Sigmoid colon (tissue), 7 donors: ENCODE data around the gene MRPS16. TPM values are rescaled to one million over a fixed set of nuclear protein-coding genes. Genes with fewer than 3 reads are reported as not detected.

ENCODE experiments used
- DNase-seq: peaks from one replicate; pipeline ENCODE4 v3.0.0-alpha.2; 2019
- H3K27ac ChIP-seq, 4 donors: fragments of 200-600 bp; sonication (generic); one replicate each; pipeline ENCODE4 v1.5.1; 2016 to 2019; ENCODE audit warnings: mild to moderate bottlenecking in 1 of 4
- H3K27me3 ChIP-seq, 3 donors: fragments of 200-600 bp; sonication (generic); one replicate each; pipeline ENCODE4 v1.5.1; 2019; ENCODE audit warnings: mild to moderate bottlenecking in 1 of 3
- H3K36me3 ChIP-seq, 4 donors: fragments of 200-600 bp; sonication (generic); one replicate each; pipeline ENCODE4 v1.5.1; 2016 to 2019
- H3K4me1 ChIP-seq, 4 donors: fragments of 200-600 bp; sonication (generic); one replicate each; pipeline ENCODE4 v1.5.1; 2017 to 2019
- H3K4me3 ChIP-seq, 4 donors: fragments of 200-600 bp; sonication (generic); one replicate each; pipeline ENCODE4 v1.5.1; 2017 to 2019; ENCODE audit warnings: mild to moderate bottlenecking in 2 of 4, moderate library complexity in 1 of 4
- H3K9me3 ChIP-seq, 4 donors: fragments of 200-600 bp in 3 of 4; sonication (generic) in 3 of 4; one replicate each; pipeline versions ENCODE4 v1.5.1 to v1.6.1; 2013 to 2019
- CTCF ChIP-seq, 4 experiments: fragments of 450-650 bp in 3 of 4; fragments of 200-600 bp in 1 of 4; IDR thresholded peaks; one replicate each; pipeline ENCODE4 v1.5.1; 2016 to 2019; ENCODE audit warnings: antibody characterized with exemption in 4 of 4, mild to moderate bottlenecking in 3 of 4, moderate library complexity in 2 of 4
- EP300 ChIP-seq, 4 donors: sonication (generic); formaldehyde crosslinking; IDR thresholded peaks; one replicate each; pipeline ENCODE4 v1.6.1; 2017; ENCODE audit warnings: antibody characterized with exemption in 4 of 4
- POLR2A ChIP-seq, 2 donors: fragments of 450-650 bp; IDR thresholded peaks; one replicate each; pipeline ENCODE4 v1.6.1; 2016; ENCODE audit warnings: antibody characterized with exemption in 2 of 2, mild to moderate bottlenecking in 2 of 2, moderate library complexity in 2 of 2
- POLR2AphosphoS5 ChIP-seq, 4 donors: sonication (generic); formaldehyde crosslinking; IDR thresholded peaks; one replicate each; pipeline ENCODE4 v1.6.1; 2017; ENCODE audit warnings: antibody characterized with exemption in 4 of 4
- WGBS, 2 donors: extraction: QIAGEN DNeasy Blood & Tissue Kit; methylation state at CpG; one replicate each; pipeline ENCODE4 v1.1.7; 2013; 5-methylcytosine and 5-hydroxymethylcytosine counted together
- intact Hi-C: fragments of 100-400 bp; cut with DNase I; formaldehyde crosslinking; loops from one replicate; pipeline ENCODE4 v1.15.1; 2023
- polyA plus RNA-seq, 3 donors: library from polyadenylated mRNA; stranded (reverse); fragments of 200-250 nt; gene quantifications; one replicate each; pipeline ENCODE4 v1.2.3, GENCODE V29; 2013
- total RNA-seq, 4 donors: library from RNA; depleted of rRNA; stranded (reverse); fragments of >200 nt; gene quantifications; one replicate each; pipeline ENCODE4 v1.1.0, GENCODE V29; 2016
- donor health status: healthy with polysubstance abuse.
- donor health status: Bipolar disorder and iron deficiency.
- donor health status: healthy.

MRPS16 gene
- total RNA-seq, result 10 to 100 TPM; 29.2 to 40.0 (median 33.8) TPM
- 100 to 1,000 TPM in 1 of 3 donors, 10 to 100 TPM in 2; 75.1 to 101 (median 82.7) TPM for polyA plus RNA-seq

GRCh38 chr10:73252445-73253224 lies at the start of gene MRPS16:
Gene MRPS16 (minus strand): TSS chr10:73252644. CDS start chr10:73252482, 162 bp downstream.
- Histone ChIP-seq H3K4me3 (peak within 1 kb of the TSS; percentile 47 to 84 (median 78)), H3K27me3 (no peaks in the 10 kb centered on the region), H3K4me1 (peaks cover 0 to 32% (median 26%) of the 10 kb centered on the region in 4 donors), H3K27ac (peak within 1 kb of the TSS; percentile 85 to 93 (median 88)), H3K36me3 (peaks cover 0 to 22% (median 0%) of the 10 kb centered on the region in 4 donors), H3K9me3 (no peaks in the 10 kb centered on the region)
- peak; percentile 98 for DNase-seq
- WGBS, 2 donors, result 0% methylated on average over 51 of the region's 51 CpGs
- intact Hi-C loops, result loop anchor here (5.0 kb wide), 4 partner anchors 85 to 245 kb away; partner anchors contain the start of genes ANXA7, CFAP70, ECD and FAM149B1
- TF ChIP-seq EP300 (IDR thresholded peaks at IDR 0.05) (peak in 1 of 4 donors; percentile 69), POLR2AphosphoS5 (IDR thresholded peaks at IDR 0.05) (peak; percentile 74 to 98 (median 86)), POLR2A (IDR thresholded peaks at IDR 0.05) (peak; percentile 61 to 64), CTCF (IDR thresholded peaks at IDR 0.05) (no peak)

GRCh38 chr10:73296946-73297345 lies 44.5 kb upstream of the MRPS16 start:
- Histone ChIP-seq H3K4me1 (no peaks in the 10 kb centered on the region), H3K27ac (no peak overlapping the region), H3K9me3 (no peaks in the 10 kb centered on the region), H3K36me3 (no peaks in the 10 kb centered on the region), H3K4me3 (no peak overlapping the region), H3K27me3 (no peaks in the 10 kb centered on the region)
- WGBS, 2 donors, result 79 to 86% methylated on average over 3 of the region's 3 CpGs
- DNase-seq, result no peak
- TF ChIP-seq EP300 (IDR thresholded peaks at IDR 0.05) (no peak), CTCF (IDR thresholded peaks at IDR 0.05) (no peak), POLR2AphosphoS5 (IDR thresholded peaks at IDR 0.05) (no peak), POLR2A (IDR thresholded peaks at IDR 0.05) (no peak)
- intact Hi-C loops, result no loop called here

- no peak overlapping the region for H3K4me3 ChIP-seq
- no peak for DNase-seq
- H3K9me3 ChIP-seq, result no peaks in the 10 kb centered on the region
- H3K27me3 ChIP-seq, result no peaks in the 10 kb centered on the region
- intact Hi-C loops, result no loop called here
- H3K36me3 ChIP-seq, result peaks cover 0 to 7% (median 0%) of the 10 kb centered on the region in 4 donors
- no peaks in the 10 kb centered on the region for H3K4me1 ChIP-seq
- H3K27ac ChIP-seq, result no peak overlapping the region
- TF ChIP-seq CTCF (IDR thresholded peaks at IDR 0.05), result no peak
- TF ChIP-seq POLR2AphosphoS5 (IDR thresholded peaks at IDR 0.05), result no peak
- TF ChIP-seq POLR2A (IDR thresholded peaks at IDR 0.05), result no peak
- no peak for TF ChIP-seq EP300 (IDR thresholded peaks at IDR 0.05)
- 88 to 89% methylated on average over 3 of the region's 3 CpGs for WGBS, 2 donors
Observed at GRCh38 chr10:73293461-73293860, 41.0 kb upstream of the MRPS16 start.

DNA sequence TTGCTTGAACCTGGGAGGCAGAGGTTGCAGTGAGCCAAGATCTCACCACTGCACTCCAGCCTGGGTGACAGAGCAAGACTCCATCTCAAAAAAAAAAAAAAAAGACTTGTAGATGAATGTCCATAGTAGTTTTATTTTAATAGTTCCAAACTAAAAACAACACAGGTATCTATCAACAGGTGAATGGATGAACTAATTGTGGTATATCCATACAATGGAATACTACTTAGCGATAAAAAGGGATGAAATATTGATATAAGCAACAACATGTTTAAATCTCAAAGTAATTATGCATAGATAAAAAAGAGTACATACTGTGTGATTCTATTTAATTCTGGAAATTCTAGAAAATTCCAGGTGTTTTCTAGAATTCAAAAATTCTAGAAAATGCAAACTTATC lies 37.5 kb upstream of the MRPS16 start:
- Histone ChIP-seq H3K4me1 (no peaks in the 10 kb centered on the region), H3K9me3 (no peaks in the 10 kb centered on the region), H3K27me3 (no peaks in the 10 kb centered on the region), H3K4me3 (no peak overlapping the region), H3K36me3 (peaks cover 0 to 7% (median 0%) of the 10 kb centered on the region in 4 donors), H3K27ac (no peak overlapping the region)
- WGBS, 2 donors, result 95 to 99% methylated on average over 1 of the region's 1 CpG
- no peak for TF ChIP-seq EP300 (IDR thresholded peaks at IDR 0.05)
- TF ChIP-seq CTCF (IDR thresholded peaks at IDR 0.05), result no peak
- TF ChIP-seq POLR2A (IDR thresholded peaks at IDR 0.05), result no peak
- TF ChIP-seq POLR2AphosphoS5 (IDR thresholded peaks at IDR 0.05), result no peak
- no peak for DNase-seq
- intact Hi-C loops, result no loop called here
